Spinal cord (tissue), 10 donors: Measurements from ENCODE around the gene FIGNL1. TPM values are rescaled to one million over a fixed set of nuclear protein-coding genes. Genes with fewer than 3 reads are reported as not detected.

Experiments
- DNase-seq, 6 donors: peaks; one replicate each; pipeline versions ENCODE4 v3.0.0 to v3.0.0-alpha.2; 2013 to 2015; ENCODE audit warnings: low spot score in 6 of 6, low read depth in 4 of 6
- H3K27ac ChIP-seq: one replicate; pipeline ENCODE4 v1.5.1; 2013; ENCODE audit warnings: low read depth, low read length, control low read depth
- H3K27me3 ChIP-seq: one replicate; pipeline ENCODE4 v1.6.1; 2013; ENCODE audit warnings: low read length; ENCODE audit not compliant: control insufficient read depth, insufficient read depth
- H3K36me3 ChIP-seq: one replicate; pipeline ENCODE4 v1.6.1; 2013; ENCODE audit warnings: low read length; ENCODE audit not compliant: control insufficient read depth, insufficient read depth
- H3K4me1 ChIP-seq: one replicate; pipeline ENCODE4 v1.6.1; 2013; ENCODE audit warnings: low read length; ENCODE audit not compliant: control insufficient read depth, insufficient read depth
- H3K4me3 ChIP-seq: one replicate; pipeline ENCODE4 v1.5.1; 2013; ENCODE audit warnings: low read depth, low read length, control low read depth
- H3K9me3 ChIP-seq: one replicate; pipeline ENCODE4 v1.6.1; 2013; ENCODE audit warnings: low read length; ENCODE audit not compliant: control insufficient read depth, insufficient read depth
- WGBS: methylation state at CpG from one replicate; pipeline ENCODE4 v1.1.5; 2013; ENCODE audit warnings: missing lambda C conversion rate; ENCODE audit not compliant: insufficient coverage; 5-methylcytosine and 5-hydroxymethylcytosine counted together
- long read RNA-seq, 4 donors: transcript quantifications; one replicate each; lab custom pipeline, GENCODE V29; 2026
- polyA plus RNA-seq, 2 donors: library from polyadenylated mRNA; unstranded; fragments of 120-200 nt; gene quantifications; one replicate each; pipeline ENCODE4 v1.2.1, GENCODE V29; 2013; ENCODE audit not compliant: insufficient read length in 2 of 2
- total RNA-seq, 2 donors: library from RNA; depleted of rRNA in 1 of 2; stranded (reverse); fragments of 120-200 nt in 1 of 2; fragments of >200 nt in 1 of 2; gene quantifications; one replicate each; pipeline versions ENCODE4 v1.2.3 to v1.2.4, GENCODE V29; 2013 to 2014
- donor health status: healthy.

FIGNL1 gene
- total RNA-seq (10 to 100 TPM; 20.3 to 28.7 TPM), polyA plus RNA-seq (10 to 100 TPM; 18.5 to 21.7 TPM)
- long read RNA-seq, donor 1, partial matches to known transcripts, result 0 of 2 reads
- long read RNA-seq, donor 1, other reads (novel, unspliced or antisense), result 0 of 2 reads
- long read RNA-seq, donor 2, result 0 reads
- long read RNA-seq, donor 3, partial matches to known transcripts, result 0 of 1 reads
- long read RNA-seq, donor 3, other reads (novel, unspliced or antisense), result 0 of 1 reads
- long read RNA-seq, donor 4, partial matches to known transcripts, result 0 of 6 reads
- long read RNA-seq, donor 4, other reads (novel, unspliced or antisense), result 0 of 6 reads

- H3K9me3 ChIP-seq, result no peaks in the 10 kb centered on the region
- DNase-seq, result peak in 5 of 6 donors; percentile 61 to 96 (median 77)
- no peaks in the 10 kb centered on the region for H3K36me3 ChIP-seq
- no peaks in the 10 kb centered on the region for H3K27me3 ChIP-seq
- peak within 1 kb of the TSS; percentile 35 for H3K27ac ChIP-seq
- peaks cover 16% of the 10 kb centered on the region for H3K4me1 ChIP-seq
- H3K4me3 ChIP-seq, result peak within 1 kb of the TSS; percentile 80
- WGBS, result under 1% methylated on average over 56 of the region's 63 CpGs
Measured at GRCh38 chr7:50449881-50450589, at the start of gene FIGNL1. Gene FIGNL1 (minus strand): TSS chr7:50450350. CDS start chr7:50447287, 3,063 bp downstream.

- H3K27ac ChIP-seq, result no peak overlapping the region
- no peaks in the 10 kb centered on the region for H3K36me3 ChIP-seq
- peaks cover 2% of the 10 kb centered on the region for H3K4me1 ChIP-seq
- DNase-seq, result no peak
- H3K27me3 ChIP-seq, result no peaks in the 10 kb centered on the region
- no peak overlapping the region for H3K4me3 ChIP-seq
- no peaks in the 10 kb centered on the region for H3K9me3 ChIP-seq
- WGBS, result 94% methylated on average over 6 of the region's 6 CpGs
Measured at GRCh38 chr7:50499092-50499491, 48.9 kb upstream of the FIGNL1 start.

GRCh38 chr7:50497968-50498367 lies 47.8 kb upstream of the FIGNL1 start:
- no peaks in the 10 kb centered on the region for H3K36me3 ChIP-seq
- H3K4me1 ChIP-seq, result peaks cover 2% of the 10 kb centered on the region
- WGBS, result 79% methylated on average over 2 of the region's 5 CpGs
- H3K4me3 ChIP-seq, result no peak overlapping the region
- no peak overlapping the region for H3K27ac ChIP-seq
- H3K27me3 ChIP-seq, result no peaks in the 10 kb centered on the region
- peak in 1 of 6 donors; percentile 17 for DNase-seq
- no peaks in the 10 kb centered on the region for H3K9me3 ChIP-seq

GRCh38 chr7:50497068-50497642 lies 47.0 kb upstream of the FIGNL1 start:
- H3K4me3 ChIP-seq, result no peak overlapping the region
- H3K36me3 ChIP-seq, result no peaks in the 10 kb centered on the region
- H3K27ac ChIP-seq, result no peak overlapping the region
- WGBS, result 90% methylated on average over 4 of the region's 8 CpGs
- no peaks in the 10 kb centered on the region for H3K9me3 ChIP-seq
- H3K4me1 ChIP-seq, result peaks cover 2% of the 10 kb centered on the region
- DNase-seq, result no peak
- no peaks in the 10 kb centered on the region for H3K27me3 ChIP-seq

GRCh38 chr7:50496569-50496968 lies 46.4 kb upstream of the FIGNL1 start:
- no peak for DNase-seq
- Histone ChIP-seq H3K27ac (no peak overlapping the region), H3K4me1 (peaks cover 2% of the 10 kb centered on the region), H3K36me3 (no peaks in the 10 kb centered on the region), H3K9me3 (no peaks in the 10 kb centered on the region), H3K27me3 (no peaks in the 10 kb centered on the region), H3K4me3 (no peak overlapping the region)
- WGBS, result 82% methylated on average over 6 of the region's 6 CpGs

GRCh38 chr7:50495746-50496145 lies 45.6 kb upstream of the FIGNL1 start:
- H3K27ac ChIP-seq, result no peak overlapping the region
- no peaks in the 10 kb centered on the region for H3K9me3 ChIP-seq
- 100% methylated on average over 1 of the region's 3 CpGs for WGBS
- DNase-seq, result no peak
- no peak overlapping the region for H3K4me3 ChIP-seq
- H3K4me1 ChIP-seq, result peaks cover 2% of the 10 kb centered on the region
- no peaks in the 10 kb centered on the region for H3K36me3 ChIP-seq
- no peaks in the 10 kb centered on the region for H3K27me3 ChIP-seq

- Histone ChIP-seq H3K4me3 (no peak overlapping the region), H3K36me3 (no peaks in the 10 kb centered on the region), H3K9me3 (no peaks in the 10 kb centered on the region), H3K4me1 (peaks cover 2% of the 10 kb centered on the region), H3K27ac (no peak overlapping the region), H3K27me3 (no peaks in the 10 kb centered on the region)
- DNase-seq, result no peak
- 95% methylated on average over 29 of the region's 30 CpGs for WGBS
Measured at GRCh38 chr7:50492770-50493519, 42.8 kb upstream of the FIGNL1 start.

- 100% methylated on average over 1 of the region's 1 CpG for WGBS
- Histone ChIP-seq H3K4me3 (no peak overlapping the region), H3K9me3 (no peaks in the 10 kb centered on the region), H3K4me1 (peaks cover 2% of the 10 kb centered on the region), H3K36me3 (no peaks in the 10 kb centered on the region), H3K27me3 (no peaks in the 10 kb centered on the region), H3K27ac (no peak overlapping the region)
- no peak for DNase-seq
Measured at GRCh38 chr7:50491943-50492342, 41.8 kb upstream of the FIGNL1 start.

GRCh38 chr7:50491209-50491608 lies 41.1 kb upstream of the FIGNL1 start:
- H3K27ac ChIP-seq, result no peak overlapping the region
- H3K9me3 ChIP-seq, result no peaks in the 10 kb centered on the region
- no peak for DNase-seq
- 43% methylated on average over 1 of the region's 5 CpGs for WGBS
- no peaks in the 10 kb centered on the region for H3K27me3 ChIP-seq
- no peaks in the 10 kb centered on the region for H3K36me3 ChIP-seq
- no peak overlapping the region for H3K4me3 ChIP-seq
- H3K4me1 ChIP-seq, result no peaks in the 10 kb centered on the region
